Peyer's patch (tissue), 4 donors: ENCODE results near the gene ITGB2.

Experiments
- CTCF ChIP-seq, 6 experiments: fragments of 450-650 bp in 4 of 6; fragments of 200-600 bp in 2 of 6; sonication (generic) in 1 of 6; IDR thresholded peaks; one replicate each; pipeline ENCODE4 v1.5.1; 2017 to 2019; ENCODE audit warnings: antibody characterized with exemption in 6 of 6, mild to moderate bottlenecking in 3 of 6, moderate library complexity in 1 of 6
- POLR2A ChIP-seq, 2 donors: fragments of 450-650 bp; IDR thresholded peaks; one replicate each; pipeline ENCODE4 v1.5.1; 2017; ENCODE audit warnings: antibody characterized with exemption in 2 of 2, mild to moderate bottlenecking in 2 of 2, moderate library complexity in 2 of 2

DNA sequence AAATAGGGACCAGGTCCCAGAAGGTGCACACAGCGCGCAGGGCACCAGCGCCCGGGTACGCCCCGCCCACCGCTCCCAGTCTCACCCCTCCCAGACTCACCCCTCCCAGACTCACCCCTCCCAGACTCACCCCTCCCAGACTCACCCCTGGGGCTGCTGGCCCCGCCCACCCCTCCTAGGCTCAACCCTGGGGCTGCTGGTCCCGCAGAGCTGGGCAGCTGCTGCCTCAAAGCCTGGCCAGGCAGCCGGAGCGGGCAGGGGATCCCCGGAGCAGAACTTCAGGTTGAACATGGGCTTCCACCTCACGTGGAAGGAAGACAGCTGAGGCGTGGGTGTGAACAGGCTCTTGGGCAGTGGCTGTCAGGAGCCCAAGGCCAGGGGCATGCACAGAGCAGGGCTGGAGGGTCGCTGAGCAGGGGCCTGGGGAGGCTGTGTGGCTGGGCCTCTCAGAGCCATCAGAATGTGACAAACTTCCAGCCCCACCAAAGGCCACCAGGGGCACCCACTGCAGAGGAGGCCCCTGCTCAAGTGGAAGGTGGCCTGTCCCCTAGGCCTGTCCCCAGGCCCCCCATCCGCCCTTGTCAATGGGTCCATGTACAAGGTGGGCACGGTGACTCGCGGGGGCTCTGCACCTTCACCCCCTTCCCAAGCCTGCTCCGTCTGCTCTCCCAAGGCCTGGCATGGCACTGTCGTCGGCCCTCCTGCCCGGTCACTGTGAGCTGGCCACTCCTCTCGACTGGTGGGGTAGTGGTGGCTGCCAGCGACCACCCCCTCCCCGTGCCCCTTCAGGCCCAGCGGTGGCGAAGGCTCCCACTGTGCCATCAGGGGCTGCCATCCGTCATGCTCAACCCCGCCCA, 82.4 kb downstream of the ITGB2 start:
- TF ChIP-seq CTCF (IDR thresholded peaks at IDR 0.05) (no peak), POLR2A (IDR thresholded peaks at IDR 0.05) (no peak)
